ENCODE measurements around the gene KCNK3. TPM values are rescaled to one million over a fixed set of nuclear protein-coding genes. Genes with fewer than 3 reads are reported as not detected.
A peak's percentile ranks its signal among the peaks of the same experiment; 100 is the strongest.

The KCNK3 gene
- total RNA-seq, 4 donors from 2014 or later = 2.0 to 13.9 (median 9.8) TPM

GRCh38 chr2:26772064-26773001, 79.8 kb downstream of the KCNK3 start:
- TF ChIP-seq POLR2AphosphoS5 (IDR thresholded peaks at IDR 0.05) (peak; percentile 84), EP300 (IDR thresholded peaks at IDR 0.05) (no peak), POLR2A (IDR thresholded peaks at IDR 0.05) (peak in 1 of 2 donors; percentile 27)
- TF ChIP-seq, protein P1, sequence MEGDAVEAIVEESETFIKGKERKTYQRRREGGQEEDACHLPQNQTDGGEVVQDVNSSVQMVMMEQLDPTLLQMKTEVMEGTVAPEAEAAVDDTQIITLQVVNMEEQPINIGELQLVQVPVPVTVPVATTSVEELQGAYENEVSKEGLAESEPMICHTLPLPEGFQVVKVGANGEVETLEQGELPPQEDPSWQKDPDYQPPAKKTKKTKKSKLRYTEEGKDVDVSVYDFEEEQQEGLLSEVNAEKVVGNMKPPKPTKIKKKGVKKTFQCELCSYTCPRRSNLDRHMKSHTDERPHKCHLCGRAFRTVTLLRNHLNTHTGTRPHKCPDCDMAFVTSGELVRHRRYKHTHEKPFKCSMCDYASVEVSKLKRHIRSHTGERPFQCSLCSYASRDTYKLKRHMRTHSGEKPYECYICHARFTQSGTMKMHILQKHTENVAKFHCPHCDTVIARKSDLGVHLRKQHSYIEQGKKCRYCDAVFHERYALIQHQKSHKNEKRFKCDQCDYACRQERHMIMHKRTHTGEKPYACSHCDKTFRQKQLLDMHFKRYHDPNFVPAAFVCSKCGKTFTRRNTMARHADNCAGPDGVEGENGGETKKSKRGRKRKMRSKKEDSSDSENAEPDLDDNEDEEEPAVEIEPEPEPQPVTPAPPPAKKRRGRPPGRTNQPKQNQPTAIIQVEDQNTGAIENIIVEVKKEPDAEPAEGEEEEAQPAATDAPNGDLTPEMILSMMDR (IDR thresholded peaks at IDR 0.05) = no peak
- Histone ChIP-seq H3K27me3 (no peaks in the 10 kb centered on the region), H3K36me3 (peaks cover 0 to 34% of the 10 kb centered on the region in 2 donors), H3K4me1 (peaks cover 14 to 72% (median 43%) of the 10 kb centered on the region in 3 donors), H3K4me3 (no peak overlapping the region), H3K9me3 (no peaks in the 10 kb centered on the region), H3K27ac (peak overlapping the region; percentile 40 to 95 (median 81))
- WGBS, 2 donors (ENCODE audit: low coverage in 1 of 2) = 10 to 58% methylated on average over 5 to 7 of the region's 13 CpGs
- peak; percentile 94 for ATAC-seq

- ATAC-seq = no peak
- Histone ChIP-seq H3K27ac (no peak overlapping the region), H3K27me3 (no peaks in the 10 kb centered on the region), H3K9me3 (no peaks in the 10 kb centered on the region), H3K4me3 (no peak overlapping the region), H3K4me1 (peaks cover 9 to 32% (median 18%) of the 10 kb centered on the region in 3 donors), H3K36me3 (peaks cover 0 to 74% of the 10 kb centered on the region in 2 donors)
- WGBS, 2 donors (ENCODE audit: low coverage in 1 of 2) = 100% methylated on average over 1 of the region's 5 CpGs; no CpG with 5 or more reads in 1 of the 2 donors
- TF ChIP-seq POLR2A (IDR thresholded peaks at IDR 0.05) = no peak
- no peak for TF ChIP-seq POLR2AphosphoS5 (IDR thresholded peaks at IDR 0.05)
- TF ChIP-seq EP300 (IDR thresholded peaks at IDR 0.05) = no peak
- TF ChIP-seq, protein P1 (IDR thresholded peaks at IDR 0.05) = no peak
Observed at GRCh38 chr2:26776195-26776800, 83.8 kb downstream of the KCNK3 start.

DNA sequence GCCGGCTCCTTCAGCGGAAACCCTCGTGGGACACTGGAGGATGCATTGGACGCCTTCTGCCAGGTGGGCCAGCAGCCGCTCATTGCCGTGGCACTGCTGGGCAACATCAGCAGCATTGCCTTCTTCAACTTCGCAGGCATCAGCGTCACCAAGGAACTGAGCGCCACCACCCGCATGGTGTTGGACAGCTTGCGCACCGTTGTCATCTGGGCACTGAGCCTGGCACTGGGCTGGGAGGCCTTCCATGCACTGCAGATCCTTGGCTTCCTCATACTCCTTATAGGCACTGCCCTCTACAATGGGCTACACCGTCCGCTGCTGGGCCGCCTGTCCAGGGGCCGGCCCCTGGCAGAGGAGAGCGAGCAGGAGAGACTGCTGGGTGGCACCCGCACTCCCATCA, 85.6 kb downstream of the KCNK3 start:
- no peak overlapping the region for H3K27ac ChIP-seq
- H3K27me3 ChIP-seq = no peaks in the 10 kb centered on the region
- H3K4me3 ChIP-seq = no peak overlapping the region
- peaks cover 0 to 14% (median under 1%) of the 10 kb centered on the region in 3 donors for H3K4me1 ChIP-seq
- no peak for TF ChIP-seq POLR2AphosphoS5 (IDR thresholded peaks at IDR 0.05)
- TF ChIP-seq POLR2A (IDR thresholded peaks at IDR 0.05) = no peak
- TF ChIP-seq EP300 (IDR thresholded peaks at IDR 0.05) = no peak
- TF ChIP-seq, protein P1 (IDR thresholded peaks at IDR 0.05) = no peak
- no peaks in the 10 kb centered on the region for H3K9me3 ChIP-seq
- WGBS, 2 donors (ENCODE audit: low coverage in 1 of 2) = 100% methylated on average over 6 of the region's 18 CpGs; no CpG with 5 or more reads in 1 of the 2 donors
- no peak for ATAC-seq
- peaks cover 0 to 81% of the 10 kb centered on the region in 2 donors for H3K36me3 ChIP-seq

- Histone ChIP-seq H3K4me3 (no peak overlapping the region), H3K36me3 (peaks cover 0 to 81% of the 10 kb centered on the region in 2 donors), H3K27me3 (no peaks in the 10 kb centered on the region), H3K9me3 (no peaks in the 10 kb centered on the region), H3K27ac (no peak overlapping the region), H3K4me1 (peaks cover 0 to 11% (median 0%) of the 10 kb centered on the region in 3 donors)
- TF ChIP-seq, protein P1 (IDR thresholded peaks at IDR 0.05) = no peak
- TF ChIP-seq POLR2AphosphoS5 (IDR thresholded peaks at IDR 0.05) (no peak), POLR2A (IDR thresholded peaks at IDR 0.05) (no peak), EP300 (IDR thresholded peaks at IDR 0.05) (no peak)
- ATAC-seq = no peak
- 69 to 80% methylated on average over 1 to 3 of the region's 3 CpGs for WGBS, 2 donors (ENCODE audit: low coverage in 1 of 2)
Observed at GRCh38 chr2:26778507-26778906, 86.0 kb downstream of the KCNK3 start.

Data from gastroesophageal sphincter (tissue), 4 donors.